ENCODE results near the gene FOXP2.
"Not testable (repeated sequence)": the region's sequence is repeated elsewhere in the genome, so short reads cannot be mapped to it uniquely, and the experiment has no call there.

Gene FOXP2

DNA sequence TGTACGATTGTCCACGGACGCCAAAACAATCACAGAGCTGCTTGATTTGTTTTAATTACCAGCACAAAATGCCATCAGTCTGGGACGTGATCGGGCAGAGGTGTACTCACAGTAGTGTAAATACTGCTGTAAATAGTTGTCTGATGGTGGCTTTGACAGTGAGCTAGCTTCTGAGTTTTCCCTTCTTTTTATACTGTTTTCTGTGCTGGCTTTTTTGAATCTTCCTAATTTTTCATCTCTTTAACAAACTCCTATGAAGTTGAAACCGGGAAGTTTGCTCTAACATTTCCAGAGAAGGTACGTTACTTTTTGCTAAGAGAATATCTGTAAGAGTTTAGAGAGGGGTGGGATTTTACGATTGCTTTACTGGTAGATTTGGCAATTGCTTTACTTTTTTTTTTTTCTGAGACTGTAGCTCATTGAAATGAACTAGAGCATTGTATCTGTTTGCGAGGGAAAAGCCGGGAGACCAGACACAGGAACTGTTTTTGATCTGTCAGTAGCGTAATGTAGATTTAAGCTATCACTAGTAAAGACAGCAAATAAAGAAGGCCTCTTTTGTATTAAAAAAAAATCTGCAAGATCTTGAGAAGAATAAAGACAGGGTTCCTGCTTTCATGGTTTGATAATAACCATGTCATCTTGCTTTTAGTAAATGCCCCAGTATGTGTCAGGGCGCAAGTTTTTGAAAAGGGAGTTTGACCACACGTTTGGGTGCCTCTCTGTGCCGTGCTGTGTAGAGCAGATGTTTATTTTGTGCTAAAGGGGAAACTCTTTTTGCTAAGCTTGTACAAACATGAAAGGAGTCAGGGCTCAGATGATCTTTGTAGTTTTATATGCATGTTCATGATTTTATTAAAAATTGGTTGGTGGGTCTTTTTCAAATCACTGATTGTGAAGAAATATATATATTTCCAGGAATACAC is 712 bp downstream of the FOXP2 start:
- H3K27me3 Mint-ChIP-seq, result no peaks in the 10 kb centered on the region
- no peak overlapping the region for H3K4me3 Mint-ChIP-seq
- no peaks in the 10 kb centered on the region for H3K36me3 Mint-ChIP-seq (ENCODE audit: low read depth)

GRCh38 chr7:114416129-114416990 is 1.7 kb downstream of the FOXP2 start:
- Mint-ChIP-seq H3K36me3 (ENCODE audit: low read depth) (no peaks in the 10 kb centered on the region), H3K9me3 (no peaks in the 10 kb centered on the region), H3K4me1 (ENCODE audit: low read depth) (no peaks in the 10 kb centered on the region), H3K27ac (no peak overlapping the region), H3K4me3 (no peak overlapping the region), H3K27me3 (no peaks in the 10 kb centered on the region)

More for the DNA sequence above, 712 bp downstream of the FOXP2 start:
- Mint-ChIP-seq H3K9me3 (no peaks in the 10 kb centered on the region), H3K4me1 (ENCODE audit: low read depth) (no peaks in the 10 kb centered on the region), H3K27ac (no peak overlapping the region)

- H3K36me3 Mint-ChIP-seq (ENCODE audit: low read depth), result no peaks in the 10 kb centered on the region
- H3K4me3 Mint-ChIP-seq, result no peak overlapping the region
- no peaks in the 10 kb centered on the region for H3K4me1 Mint-ChIP-seq (ENCODE audit: low read depth)
- H3K27me3 Mint-ChIP-seq, result no peaks in the 10 kb centered on the region
- H3K27ac Mint-ChIP-seq, result no peak overlapping the region
- no peaks in the 10 kb centered on the region for H3K9me3 Mint-ChIP-seq
Observed at GRCh38 chr7:114417290-114417689, 2.7 kb downstream of the FOXP2 start.

DNA sequence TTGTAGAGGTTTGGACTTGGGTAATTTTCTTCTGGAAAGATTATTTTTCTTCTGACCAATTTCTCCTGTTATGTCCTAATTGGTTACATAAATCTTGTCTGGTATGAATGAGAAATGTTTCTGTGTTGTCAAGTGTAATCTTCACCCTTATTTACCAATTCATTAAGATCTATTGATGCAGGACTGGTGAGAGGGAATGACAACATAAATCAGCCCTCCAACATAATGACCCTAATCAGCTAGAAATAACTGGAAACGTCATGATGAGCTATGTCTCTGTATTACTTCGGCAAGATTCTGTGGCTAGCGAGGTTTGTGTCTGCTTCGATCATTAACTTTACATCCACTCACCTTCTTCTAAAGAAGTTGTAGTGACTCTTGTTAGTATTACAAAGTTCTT is 3.5 kb downstream of the FOXP2 start:
- H3K27ac Mint-ChIP-seq, result no peak overlapping the region
- H3K27me3 Mint-ChIP-seq, result no peaks in the 10 kb centered on the region
- H3K4me1 Mint-ChIP-seq (ENCODE audit: low read depth), result no peaks in the 10 kb centered on the region
- no peaks in the 10 kb centered on the region for H3K9me3 Mint-ChIP-seq
- H3K36me3 Mint-ChIP-seq (ENCODE audit: low read depth), result no peaks in the 10 kb centered on the region
- H3K4me3 Mint-ChIP-seq, result no peak overlapping the region

DNA sequence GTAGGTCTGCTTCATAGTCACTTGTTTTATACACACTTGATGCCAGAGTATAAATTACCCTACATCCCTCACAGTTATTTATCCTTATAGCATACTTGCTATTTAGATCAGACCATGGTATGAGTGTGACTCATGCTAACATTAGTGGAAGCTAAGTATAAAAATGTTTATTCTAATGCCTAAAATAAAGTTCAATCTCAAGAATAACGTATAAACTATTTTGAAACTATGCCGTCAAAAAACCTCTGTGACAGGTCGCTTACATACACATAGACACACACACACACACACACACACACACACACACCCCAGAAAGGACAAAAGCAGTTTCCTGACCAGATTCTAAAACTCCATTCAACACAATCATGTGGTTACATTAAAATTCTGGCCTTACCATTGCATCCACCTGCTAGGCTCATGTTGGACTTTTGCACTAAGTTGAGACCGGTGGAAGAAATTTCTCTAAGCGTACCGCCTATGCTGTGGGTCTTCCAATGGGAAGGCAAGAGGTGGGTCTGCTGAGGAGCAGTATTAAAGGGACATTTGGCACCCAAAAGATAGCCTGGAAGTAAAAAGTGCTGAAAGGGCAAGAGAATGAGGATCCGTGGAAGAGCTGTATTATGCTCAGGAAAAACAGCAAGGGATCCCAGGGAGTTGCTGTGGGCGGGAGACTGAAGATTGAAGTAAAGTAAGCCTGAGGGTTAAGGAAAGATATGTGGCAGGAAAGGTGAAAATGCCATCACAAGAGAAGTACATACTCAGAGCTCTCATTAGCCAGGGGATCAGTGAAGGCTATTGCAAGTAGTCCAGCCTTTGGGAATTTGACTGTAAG is 5.0 kb downstream of the FOXP2 start:
- H3K27ac Mint-ChIP-seq, result no peak overlapping the region
- no peaks in the 10 kb centered on the region for H3K36me3 Mint-ChIP-seq (ENCODE audit: low read depth)
- H3K4me1 Mint-ChIP-seq (ENCODE audit: low read depth), result no peaks in the 10 kb centered on the region
- H3K27me3 Mint-ChIP-seq, result no peaks in the 10 kb centered on the region
- no peaks in the 10 kb centered on the region for H3K9me3 Mint-ChIP-seq
- no peak overlapping the region for H3K4me3 Mint-ChIP-seq

- H3K9me3 Mint-ChIP-seq, result no peaks in the 10 kb centered on the region
- no peak overlapping the region for H3K4me3 Mint-ChIP-seq
- no peaks in the 10 kb centered on the region for H3K36me3 Mint-ChIP-seq (ENCODE audit: low read depth)
Observed at GRCh38 chr7:114422507-114423501, 8.2 kb downstream of the FOXP2 start.

DNA sequence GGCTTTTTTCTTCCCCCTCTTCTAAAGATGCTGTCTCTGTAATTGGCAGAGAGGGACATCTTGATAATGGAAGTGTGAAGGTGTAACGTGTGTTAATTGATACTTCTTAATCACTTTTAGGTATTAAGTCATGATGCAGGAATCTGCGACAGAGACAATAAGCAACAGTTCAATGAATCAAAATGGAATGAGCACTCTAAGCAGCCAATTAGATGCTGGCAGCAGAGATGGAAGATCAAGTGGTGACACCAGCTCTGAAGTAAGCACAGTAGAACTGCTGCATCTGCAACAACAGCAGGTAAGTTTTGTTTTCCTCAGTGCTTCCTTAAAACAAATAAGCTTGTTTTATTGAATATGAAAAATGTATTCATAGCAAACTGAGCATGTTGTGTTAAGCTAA is 11.8 kb downstream of the FOXP2 start:
- Mint-ChIP-seq H3K27me3 (no peaks in the 10 kb centered on the region), H3K4me3 (no peak overlapping the region), H3K4me1 (ENCODE audit: low read depth) (no peaks in the 10 kb centered on the region), H3K27ac (no peak overlapping the region), H3K36me3 (ENCODE audit: low read depth) (no peaks in the 10 kb centered on the region), H3K9me3 (no peaks in the 10 kb centered on the region)

More at GRCh38 chr7:114422507-114423501, 8.2 kb downstream of the FOXP2 start:
- H3K27ac Mint-ChIP-seq, result no peak overlapping the region
- no peaks in the 10 kb centered on the region for H3K27me3 Mint-ChIP-seq
- no peaks in the 10 kb centered on the region for H3K4me1 Mint-ChIP-seq (ENCODE audit: low read depth)

DNA sequence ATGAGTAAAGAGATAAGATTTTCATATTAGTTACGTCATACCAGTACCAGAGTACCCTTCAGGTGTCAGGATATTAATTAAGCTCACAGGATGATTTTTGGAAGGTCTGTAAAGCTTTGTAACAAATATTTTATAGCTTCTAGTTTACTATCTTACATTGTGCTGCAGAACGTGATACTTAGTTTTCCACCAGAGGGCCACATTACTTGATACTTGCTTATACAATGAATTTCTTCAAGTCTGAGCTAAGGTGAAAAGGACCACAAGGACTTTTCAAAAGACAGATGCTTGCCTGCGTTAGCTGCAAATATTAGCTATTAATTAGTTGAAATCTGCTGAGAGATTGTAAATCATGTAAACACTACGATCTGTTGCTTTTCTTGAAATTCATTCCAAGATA is 12.2 kb downstream of the FOXP2 start:
- Mint-ChIP-seq H3K9me3 (no peaks in the 10 kb centered on the region), H3K4me3 (no peak overlapping the region), H3K36me3 (ENCODE audit: low read depth) (no peaks in the 10 kb centered on the region), H3K4me1 (ENCODE audit: low read depth) (no peaks in the 10 kb centered on the region), H3K27ac (no peak overlapping the region), H3K27me3 (no peaks in the 10 kb centered on the region)

GRCh38 chr7:114428211-114428610 is 13.6 kb downstream of the FOXP2 start:
- H3K27ac Mint-ChIP-seq, result no peak overlapping the region
- H3K9me3 Mint-ChIP-seq, result no peaks in the 10 kb centered on the region
- H3K27me3 Mint-ChIP-seq, result no peaks in the 10 kb centered on the region
- no peak overlapping the region for H3K4me3 Mint-ChIP-seq
- H3K4me1 Mint-ChIP-seq (ENCODE audit: low read depth), result no peaks in the 10 kb centered on the region
- H3K36me3 Mint-ChIP-seq (ENCODE audit: low read depth), result no peaks in the 10 kb centered on the region

GRCh38 chr7:114431189-114431588 is 16.6 kb downstream of the FOXP2 start:
- Mint-ChIP-seq H3K36me3 (ENCODE audit: low read depth) (no peaks in the 10 kb centered on the region), H3K4me1 (ENCODE audit: low read depth) (no peaks in the 10 kb centered on the region), H3K9me3 (peaks cover 6% of the 10 kb centered on the region), H3K27me3 (no peaks in the 10 kb centered on the region), H3K27ac (no peak overlapping the region), H3K4me3 (no peak overlapping the region)

GRCh38 chr7:114432061-114432460 is 17.4 kb downstream of the FOXP2 start:
- H3K27me3 Mint-ChIP-seq, result no peaks in the 10 kb centered on the region
- H3K36me3 Mint-ChIP-seq (ENCODE audit: low read depth), result no peaks in the 10 kb centered on the region
- H3K4me3 Mint-ChIP-seq, result no peak overlapping the region
- H3K9me3 Mint-ChIP-seq, result peaks cover 6% of the 10 kb centered on the region
- no peaks in the 10 kb centered on the region for H3K4me1 Mint-ChIP-seq (ENCODE audit: low read depth)
- no peak overlapping the region for H3K27ac Mint-ChIP-seq

DNA sequence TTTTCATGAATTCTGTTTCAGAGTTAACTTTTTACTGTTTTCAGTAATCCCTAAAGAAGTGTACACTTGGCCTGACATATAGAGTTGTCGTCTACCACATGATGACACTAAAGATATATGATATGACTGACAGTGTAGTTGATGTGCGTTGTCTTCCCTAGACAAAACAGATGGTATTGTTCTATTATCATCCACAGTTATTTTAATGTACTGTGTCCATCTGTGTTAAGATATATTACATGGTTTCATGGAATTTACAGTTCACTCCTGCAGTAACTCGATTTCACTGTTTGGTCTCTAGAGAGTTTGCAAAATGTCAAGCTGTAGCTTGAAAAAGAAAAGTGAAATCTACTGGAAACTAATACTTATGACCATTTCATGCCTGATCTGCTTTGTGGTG is 18.1 kb downstream of the FOXP2 start:
- no peak overlapping the region for H3K4me3 Mint-ChIP-seq
- H3K27me3 Mint-ChIP-seq, result no peaks in the 10 kb centered on the region
- no peaks in the 10 kb centered on the region for H3K36me3 Mint-ChIP-seq (ENCODE audit: low read depth)
- no peaks in the 10 kb centered on the region for H3K4me1 Mint-ChIP-seq (ENCODE audit: low read depth)
- H3K9me3 Mint-ChIP-seq, result peaks cover 6% of the 10 kb centered on the region
- no peak overlapping the region for H3K27ac Mint-ChIP-seq

DNA sequence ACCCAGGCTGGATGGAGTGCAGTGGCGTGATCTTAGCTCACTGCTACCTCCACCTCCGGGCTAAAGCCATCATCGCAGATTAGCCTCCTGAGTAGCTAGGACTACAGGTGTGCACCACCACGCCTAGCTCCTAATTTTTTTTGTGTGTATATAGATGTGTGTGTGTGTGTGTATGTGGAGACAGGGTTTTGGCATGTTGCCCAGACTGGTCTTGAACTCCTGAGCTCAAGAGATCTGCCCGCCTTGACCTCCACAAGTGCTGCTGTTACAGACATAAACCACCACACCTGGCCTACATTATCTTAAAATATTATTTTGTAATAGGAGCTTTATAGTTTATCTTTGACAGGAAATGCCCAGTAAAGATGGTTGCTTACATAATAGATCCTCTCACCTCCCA is 25.0 kb downstream of the FOXP2 start:
- Mint-ChIP-seq H3K27ac (no peak overlapping the region), H3K4me3 (no peak overlapping the region), H3K36me3 (ENCODE audit: low read depth) (no peaks in the 10 kb centered on the region), H3K4me1 (ENCODE audit: low read depth) (no peaks in the 10 kb centered on the region), H3K9me3 (peaks cover 9% of the 10 kb centered on the region), H3K27me3 (no peaks in the 10 kb centered on the region)

DNA sequence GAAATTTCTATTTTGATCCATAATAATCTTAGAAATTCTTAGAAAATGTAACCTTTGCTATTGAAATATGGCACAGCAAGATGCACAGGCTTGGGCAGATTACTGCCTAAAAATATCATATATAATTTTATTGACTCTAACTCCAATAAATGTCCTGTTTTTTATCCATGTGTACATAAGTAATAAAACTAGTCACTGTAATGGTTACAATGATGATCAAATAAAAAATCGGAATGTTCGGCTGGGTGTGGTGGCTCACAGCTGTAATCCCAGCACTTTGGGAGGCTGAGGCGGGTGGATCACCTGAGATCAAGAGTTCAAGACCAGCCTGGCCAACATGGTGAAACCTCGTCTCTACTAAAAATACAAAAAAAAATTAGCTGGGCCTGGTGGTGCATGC is 26.3 kb downstream of the FOXP2 start:
- H3K4me1 Mint-ChIP-seq (ENCODE audit: low read depth); H3K27me3 Mint-ChIP-seq; H3K4me3 Mint-ChIP-seq; H3K36me3 Mint-ChIP-seq (ENCODE audit: low read depth); H3K9me3 Mint-ChIP-seq; H3K27ac Mint-ChIP-seq: not testable (repeated sequence)
